DOHH2 (cell line): ENCODE data around the gene SEMA5A.

Source experiments
- H3F3A ChIP-seq: fragments of 200-600 bp; sonication (generic), shearing (Covaris generic); 2 replicates; pipeline ENCODE4 v1.6.0; 2016; ENCODE audit warnings: antibody characterized with exemption, mild to moderate bottlenecking; ENCODE audit not compliant: control insufficient read depth, insufficient read depth
- H3K27ac ChIP-seq: fragments of 200-600 bp; sonication (generic); 2 replicates; pipeline ENCODE4 v1.5.1; 2014; ENCODE audit warnings: low read depth, mild to moderate bottlenecking, low read length, moderate library complexity
- H3K27me3 ChIP-seq: fragments of 200-600 bp; sonication (generic); 2 replicates; pipeline ENCODE4 v1.6.1; 2014; ENCODE audit warnings: mild to moderate bottlenecking, low read length, mixed read lengths; ENCODE audit not compliant: control insufficient read depth
- H3K36me3 ChIP-seq: fragments of 200-600 bp; sonication (generic); 2 replicates; pipeline ENCODE4 v1.6.1; 2014; ENCODE audit warnings: mild to moderate bottlenecking, low read length, moderate library complexity, mixed read lengths; ENCODE audit not compliant: control insufficient read depth
- H3K4me1 ChIP-seq: fragments of 200-600 bp; sonication (generic); 2 replicates; pipeline ENCODE4 v1.6.1; 2014; ENCODE audit warnings: mild to moderate bottlenecking, low read length, mixed read lengths; ENCODE audit not compliant: control insufficient read depth
- H3K4me2 ChIP-seq: fragments of 200-600 bp; sonication (generic); 2 replicates; pipeline ENCODE4 v1.6.0; 2014; ENCODE audit warnings: mild to moderate bottlenecking, low read length, moderate library complexity
- H3K4me3 ChIP-seq: fragments of 200-600 bp; sonication (generic); 2 replicates; pipeline ENCODE4 v1.5.1; 2014; ENCODE audit warnings: mild to moderate bottlenecking, low read length, mixed read lengths
- H3K79me2 ChIP-seq: fragments of 200-600 bp; sonication (generic); 2 replicates; pipeline ENCODE4 v1.6.1; 2014; ENCODE audit warnings: mild to moderate bottlenecking, low read length, mixed read lengths; ENCODE audit not compliant: control insufficient read depth
- H3K9me2 ChIP-seq: fragments of 200-600 bp; sonication (generic); replicated peaks from 2 replicates; pipeline ENCODE4 v1.6.1; 2014; ENCODE audit warnings: mild to moderate bottlenecking, low read length, mixed read lengths; ENCODE audit not compliant: control insufficient read depth
- H3K9me3 ChIP-seq: fragments of 200-600 bp; sonication (generic); 2 replicates; pipeline ENCODE4 v1.6.1; 2014; ENCODE audit warnings: antibody characterized with exemption, low read length, mixed read lengths; ENCODE audit not compliant: control insufficient read depth, insufficient read depth
- H4K20me1 ChIP-seq: fragments of 200-600 bp; sonication (generic); 2 replicates; pipeline ENCODE4 v1.6.0; 2014; ENCODE audit warnings: low read depth, mild to moderate bottlenecking, antibody characterized with exemption, low read length, moderate library complexity; ENCODE audit not compliant: control insufficient read depth, insufficient read depth
- CTCF ChIP-seq: fragments of 200-600 bp; sonication (generic); IDR thresholded peaks from one replicate; pipeline ENCODE4 v1.5.1; 2014; ENCODE audit warnings: antibody characterized with exemption, mild to moderate bottlenecking, low read depth, low read length; ENCODE audit not compliant: poor library complexity, severe bottlenecking
- EZH2phosphoT487 ChIP-seq: fragments of 200-600 bp; sonication (generic); IDR thresholded peaks from 2 replicates; pipeline ENCODE4 v1.6.1; 2017; ENCODE audit warnings: borderline replicate concordance, mild to moderate bottlenecking, antibody characterized with exemption, low read length, moderate library complexity, mixed read lengths

The SEMA5A gene

GRCh38 chr5:9421884-9422283, 124.0 kb downstream of the SEMA5A start:
- H3K36me3 ChIP-seq = no peaks in the 10 kb centered on the region
- H4K20me1 ChIP-seq = no peaks in the 10 kb centered on the region
- H3K79me2 ChIP-seq = no peaks in the 10 kb centered on the region
- no peaks in the 10 kb centered on the region for H3K27me3 ChIP-seq
- H3F3A ChIP-seq = no peaks in the 10 kb centered on the region
- TF ChIP-seq EZH2phosphoT487 = no peak
- no peak for TF ChIP-seq CTCF
- no peak overlapping the region for H3K27ac ChIP-seq
- H3K4me3 ChIP-seq = no peak overlapping the region
- no peaks in the 10 kb centered on the region for H3K4me1 ChIP-seq
- H3K9me3 ChIP-seq = no peaks in the 10 kb centered on the region
- H3K9me2 ChIP-seq = no peaks in the 10 kb centered on the region
- no peak overlapping the region for H3K4me2 ChIP-seq

DNA sequence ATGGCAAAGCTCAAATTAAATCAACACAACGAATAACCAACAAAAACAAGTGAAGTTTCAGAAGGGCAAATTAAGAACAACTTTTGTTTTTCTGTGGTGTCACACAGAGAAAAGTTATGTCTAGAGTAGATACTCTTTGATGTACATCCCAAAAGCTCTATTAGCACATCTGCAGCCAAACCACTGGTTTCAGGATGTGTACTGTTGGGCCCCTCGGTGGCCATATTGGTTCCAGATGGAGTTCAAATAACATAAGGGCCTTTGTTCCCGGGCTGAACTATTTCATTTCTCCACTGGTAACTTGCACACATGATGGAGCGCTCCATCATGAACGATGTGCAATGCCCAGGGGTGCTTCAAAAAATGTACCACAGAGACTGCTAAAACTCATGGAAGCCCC, 126.1 kb downstream of the SEMA5A start:
- H3K36me3 ChIP-seq = no peaks in the 10 kb centered on the region
- H3K27me3 ChIP-seq = no peaks in the 10 kb centered on the region
- no peaks in the 10 kb centered on the region for H3F3A ChIP-seq
- no peaks in the 10 kb centered on the region for H3K9me2 ChIP-seq
- no peaks in the 10 kb centered on the region for H3K79me2 ChIP-seq
- H4K20me1 ChIP-seq = no peaks in the 10 kb centered on the region
- no peak overlapping the region for H3K27ac ChIP-seq
- H3K4me3 ChIP-seq = no peak overlapping the region
- no peak for TF ChIP-seq EZH2phosphoT487
- TF ChIP-seq CTCF = no peak
- no peak overlapping the region for H3K4me2 ChIP-seq
- H3K9me3 ChIP-seq = no peaks in the 10 kb centered on the region
- H3K4me1 ChIP-seq = no peaks in the 10 kb centered on the region

- Histone ChIP-seq H3K9me2 (no peaks in the 10 kb centered on the region), H3K79me2 (no peaks in the 10 kb centered on the region), H3F3A (no peaks in the 10 kb centered on the region), H3K4me2 (no peak overlapping the region), H3K27me3 (no peaks in the 10 kb centered on the region), H3K36me3 (no peaks in the 10 kb centered on the region), H4K20me1 (no peaks in the 10 kb centered on the region), H3K4me3 (no peak overlapping the region), H3K9me3 (no peaks in the 10 kb centered on the region), H3K27ac (no peak overlapping the region), H3K4me1 (no peaks in the 10 kb centered on the region)
- no peak for TF ChIP-seq EZH2phosphoT487
- no peak for TF ChIP-seq CTCF
These were observed 130.3 kb downstream of the SEMA5A start for GRCh38 chr5:9415566-9415965.

- Histone ChIP-seq H3K9me2 (no peaks in the 10 kb centered on the region), H3K4me2 (no peak overlapping the region), H3K27ac (no peak overlapping the region), H3K9me3 (no peaks in the 10 kb centered on the region), H3K79me2 (no peaks in the 10 kb centered on the region), H4K20me1 (no peaks in the 10 kb centered on the region), H3K4me1 (no peaks in the 10 kb centered on the region), H3K4me3 (no peak overlapping the region), H3K36me3 (no peaks in the 10 kb centered on the region), H3F3A (no peaks in the 10 kb centered on the region), H3K27me3 (no peaks in the 10 kb centered on the region)
- TF ChIP-seq CTCF (no peak), EZH2phosphoT487 (no peak)
These were observed 130.8 kb downstream of the SEMA5A start for GRCh38 chr5:9415091-9415490.
